Measurements from ENCODE around the gene NRL.

DNA sequence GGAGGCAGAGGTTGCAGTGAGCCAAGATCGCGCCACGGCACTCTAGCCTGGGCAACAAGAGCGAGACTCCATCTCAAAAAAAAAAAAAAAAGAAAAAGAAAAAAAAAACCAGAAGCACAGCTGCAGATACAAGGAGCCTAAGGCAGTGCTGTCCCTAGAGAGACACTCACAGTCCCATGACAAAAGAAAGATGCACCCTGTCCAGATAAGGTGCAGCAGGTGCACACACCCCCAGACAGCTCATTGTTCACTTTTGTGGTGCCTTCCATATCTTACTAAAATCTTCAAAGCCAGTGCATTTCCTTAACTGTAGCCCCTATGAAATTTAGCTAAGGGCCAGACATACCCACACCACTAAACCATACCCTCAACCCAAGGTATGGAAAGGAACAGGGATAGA lies 7.7 kb upstream of the NRL start:
- no peak for TF ChIP-seq POLR2A (IDR thresholded peaks at IDR 0.05)
- TF ChIP-seq, protein P1, sequence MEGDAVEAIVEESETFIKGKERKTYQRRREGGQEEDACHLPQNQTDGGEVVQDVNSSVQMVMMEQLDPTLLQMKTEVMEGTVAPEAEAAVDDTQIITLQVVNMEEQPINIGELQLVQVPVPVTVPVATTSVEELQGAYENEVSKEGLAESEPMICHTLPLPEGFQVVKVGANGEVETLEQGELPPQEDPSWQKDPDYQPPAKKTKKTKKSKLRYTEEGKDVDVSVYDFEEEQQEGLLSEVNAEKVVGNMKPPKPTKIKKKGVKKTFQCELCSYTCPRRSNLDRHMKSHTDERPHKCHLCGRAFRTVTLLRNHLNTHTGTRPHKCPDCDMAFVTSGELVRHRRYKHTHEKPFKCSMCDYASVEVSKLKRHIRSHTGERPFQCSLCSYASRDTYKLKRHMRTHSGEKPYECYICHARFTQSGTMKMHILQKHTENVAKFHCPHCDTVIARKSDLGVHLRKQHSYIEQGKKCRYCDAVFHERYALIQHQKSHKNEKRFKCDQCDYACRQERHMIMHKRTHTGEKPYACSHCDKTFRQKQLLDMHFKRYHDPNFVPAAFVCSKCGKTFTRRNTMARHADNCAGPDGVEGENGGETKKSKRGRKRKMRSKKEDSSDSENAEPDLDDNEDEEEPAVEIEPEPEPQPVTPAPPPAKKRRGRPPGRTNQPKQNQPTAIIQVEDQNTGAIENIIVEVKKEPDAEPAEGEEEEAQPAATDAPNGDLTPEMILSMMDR (IDR thresholded peaks at IDR 0.05) = no peak
